Suprapubic skin (tissue), 4 donors: ENCODE results near the gene ABCC1.

ENCODE experiments used
- EP300 ChIP-seq: sonication (generic); formaldehyde crosslinking; IDR thresholded peaks from one replicate; pipeline ENCODE4 v1.6.1; 2017; ENCODE audit warnings: antibody characterized with exemption
- POLR2A ChIP-seq, 2 donors: fragments of 450-650 bp; IDR thresholded peaks; one replicate each; pipeline ENCODE4 v1.6.1; 2017; ENCODE audit warnings: antibody characterized with exemption in 2 of 2, mild to moderate bottlenecking in 2 of 2, moderate library complexity in 2 of 2
- POLR2AphosphoS5 ChIP-seq, 3 donors: sonication (generic); formaldehyde crosslinking; IDR thresholded peaks; one replicate each; pipeline ENCODE4 v1.6.1; 2017; ENCODE audit warnings: antibody characterized with exemption in 3 of 3
- TF ChIP-seq, protein P1 (sequence below), 2 donors: fragments of 200-600 bp in 1 of 2; fragments of 450-650 bp in 1 of 2; sonication (generic) in 1 of 2; IDR thresholded peaks; one replicate each; pipeline ENCODE4 v1.5.1; 2016 to 2019; ENCODE audit warnings: antibody characterized with exemption in 2 of 2, mild to moderate bottlenecking in 1 of 2, moderate library complexity in 1 of 2

DNA sequence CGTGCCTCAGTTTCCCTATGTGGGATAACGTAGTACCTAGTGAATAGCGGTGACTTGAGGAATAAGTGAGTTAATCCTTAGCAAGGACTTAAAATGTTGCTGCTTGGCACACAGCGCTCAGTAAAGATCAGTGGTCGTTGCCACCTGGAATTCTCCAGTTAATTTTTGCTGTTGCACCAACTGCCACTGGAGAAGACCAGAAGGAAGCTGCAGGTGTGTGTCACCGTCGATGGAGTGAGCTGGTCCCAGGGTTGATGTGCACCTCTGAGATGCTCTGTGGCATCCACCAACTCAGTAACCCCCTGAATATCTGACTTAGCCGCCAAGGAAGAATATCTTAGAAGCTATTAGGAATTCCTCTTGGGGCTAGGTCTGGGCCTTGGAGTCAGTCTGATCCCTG is 4.1 kb downstream of the ABCC1 start:
- TF ChIP-seq, protein P1, sequence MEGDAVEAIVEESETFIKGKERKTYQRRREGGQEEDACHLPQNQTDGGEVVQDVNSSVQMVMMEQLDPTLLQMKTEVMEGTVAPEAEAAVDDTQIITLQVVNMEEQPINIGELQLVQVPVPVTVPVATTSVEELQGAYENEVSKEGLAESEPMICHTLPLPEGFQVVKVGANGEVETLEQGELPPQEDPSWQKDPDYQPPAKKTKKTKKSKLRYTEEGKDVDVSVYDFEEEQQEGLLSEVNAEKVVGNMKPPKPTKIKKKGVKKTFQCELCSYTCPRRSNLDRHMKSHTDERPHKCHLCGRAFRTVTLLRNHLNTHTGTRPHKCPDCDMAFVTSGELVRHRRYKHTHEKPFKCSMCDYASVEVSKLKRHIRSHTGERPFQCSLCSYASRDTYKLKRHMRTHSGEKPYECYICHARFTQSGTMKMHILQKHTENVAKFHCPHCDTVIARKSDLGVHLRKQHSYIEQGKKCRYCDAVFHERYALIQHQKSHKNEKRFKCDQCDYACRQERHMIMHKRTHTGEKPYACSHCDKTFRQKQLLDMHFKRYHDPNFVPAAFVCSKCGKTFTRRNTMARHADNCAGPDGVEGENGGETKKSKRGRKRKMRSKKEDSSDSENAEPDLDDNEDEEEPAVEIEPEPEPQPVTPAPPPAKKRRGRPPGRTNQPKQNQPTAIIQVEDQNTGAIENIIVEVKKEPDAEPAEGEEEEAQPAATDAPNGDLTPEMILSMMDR (IDR thresholded peaks at IDR 0.05): no peak
- no peak for TF ChIP-seq POLR2A (IDR thresholded peaks at IDR 0.05)
- no peak for TF ChIP-seq EP300
- TF ChIP-seq POLR2AphosphoS5 (IDR thresholded peaks at IDR 0.05): no peak
